ENCODE measurements around the gene DCAF11.
"Not testable (repeated sequence)": the region's sequence is repeated elsewhere in the genome, so short reads cannot be mapped to it uniquely, and the experiment has no call there.

DCAF11 gene

DNA sequence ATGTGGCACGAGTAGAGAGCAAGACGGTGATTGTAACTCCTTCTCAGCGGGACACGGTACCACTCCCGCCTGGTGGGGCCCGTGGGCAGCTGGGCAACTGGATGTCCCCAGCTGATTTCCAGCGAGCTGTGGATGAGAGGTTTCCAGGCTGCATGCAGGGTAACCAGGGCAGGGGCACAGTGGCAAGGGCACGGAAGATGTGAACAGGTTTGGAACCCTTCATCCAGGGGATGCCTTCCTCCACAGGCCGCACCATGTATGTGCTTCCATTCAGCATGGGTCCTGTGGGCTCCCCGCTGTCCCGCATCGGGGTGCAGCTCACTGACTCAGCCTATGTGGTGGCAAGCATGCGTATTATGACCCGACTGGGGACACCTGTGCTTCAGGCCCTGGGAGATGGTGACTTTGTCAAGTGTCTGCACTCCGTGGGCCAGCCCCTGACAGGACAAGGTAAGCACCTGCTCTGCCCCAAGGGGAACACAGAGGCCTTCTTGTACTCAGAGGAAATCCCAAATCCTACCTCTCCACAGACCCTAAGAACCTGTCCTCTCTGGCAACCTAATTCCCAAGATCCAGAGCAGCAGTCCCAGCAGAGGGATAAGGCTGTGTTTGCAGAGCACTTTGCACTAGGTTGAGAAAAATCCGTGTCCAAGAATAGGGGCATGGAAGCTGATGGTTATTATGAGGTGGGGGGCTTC is 16.2 kb upstream of the DCAF11 start:
- no peak for DNase-seq

DNA sequence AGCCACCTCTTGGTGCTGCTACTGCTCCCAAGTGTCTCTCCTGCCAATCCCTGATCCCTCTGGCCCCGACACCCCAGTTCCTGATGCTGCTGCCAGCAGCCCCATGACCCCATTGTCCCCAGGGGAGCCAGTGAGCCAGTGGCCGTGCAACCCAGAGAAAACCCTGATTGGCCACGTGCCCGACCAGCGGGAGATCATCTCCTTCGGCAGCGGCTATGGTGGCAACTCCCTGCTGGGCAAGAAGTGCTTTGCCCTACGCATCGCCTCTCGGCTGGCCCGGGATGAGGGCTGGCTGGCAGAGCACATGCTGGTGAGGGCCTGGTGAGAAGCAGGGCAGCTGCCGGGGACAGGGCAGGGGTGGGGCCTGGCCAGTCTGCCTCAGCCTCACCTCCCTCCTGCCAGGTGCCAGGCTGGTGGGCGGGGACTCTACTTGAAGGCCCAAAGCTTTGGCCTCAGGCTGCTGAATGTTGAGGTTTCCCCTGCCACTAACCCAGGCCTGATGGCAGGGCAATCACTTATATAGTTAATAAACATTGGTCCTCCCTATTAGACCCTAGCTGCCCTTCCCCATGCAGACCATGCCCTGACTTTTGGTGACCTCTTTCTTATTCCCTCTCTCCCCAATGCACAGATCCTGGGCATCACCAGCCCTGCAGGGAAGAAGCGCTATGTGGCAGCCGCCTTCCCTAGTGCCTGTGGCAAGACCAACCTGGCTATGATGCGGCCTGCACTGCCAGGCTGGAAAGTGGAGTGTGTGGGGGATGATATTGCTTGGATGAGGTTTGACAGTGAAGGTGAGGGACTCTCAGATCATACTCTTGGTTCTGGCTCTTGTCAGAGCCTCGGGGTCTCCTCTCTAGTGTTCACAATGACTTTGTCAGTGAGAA is 15.4 kb upstream of the DCAF11 start:
- DNase-seq: no peak

DNA sequence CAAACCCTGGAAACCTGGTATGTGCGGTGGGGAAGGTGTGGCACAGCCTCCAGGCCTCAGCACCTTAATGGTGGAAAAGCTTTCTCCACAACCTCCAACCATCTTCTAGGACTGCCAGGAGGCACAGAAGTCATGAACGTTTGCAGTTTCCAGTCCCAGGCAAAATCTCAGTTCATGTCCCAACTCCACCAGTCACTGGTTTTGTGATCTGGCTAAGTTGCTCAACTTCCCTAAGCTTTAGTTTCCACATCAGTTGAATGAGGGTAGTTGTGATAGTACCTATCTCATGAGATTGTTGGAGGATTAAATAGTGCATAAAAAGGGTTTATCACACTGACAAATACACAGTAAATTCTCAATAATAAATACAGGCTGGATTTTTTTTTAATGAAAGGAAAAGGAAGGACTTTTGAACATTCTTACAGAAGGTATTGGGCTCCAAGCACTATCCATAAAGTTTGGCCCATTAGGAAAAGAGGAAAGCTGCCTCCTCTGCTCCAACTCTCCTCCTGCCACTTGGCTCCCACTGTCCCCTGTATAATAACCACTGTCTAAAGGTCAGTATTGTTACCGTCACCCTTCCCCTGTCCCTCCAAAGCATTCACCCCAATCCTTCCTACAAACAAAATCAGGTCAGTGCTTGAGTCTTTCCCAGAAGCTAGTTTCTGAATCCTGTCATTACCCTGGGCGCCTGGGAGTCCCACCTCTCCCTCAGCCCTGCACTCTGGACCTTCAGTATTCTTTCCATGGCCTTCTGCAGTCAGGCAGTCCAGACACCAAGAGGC is 14.2 kb upstream of the DCAF11 start:
- DNase-seq: no peak

DNA sequence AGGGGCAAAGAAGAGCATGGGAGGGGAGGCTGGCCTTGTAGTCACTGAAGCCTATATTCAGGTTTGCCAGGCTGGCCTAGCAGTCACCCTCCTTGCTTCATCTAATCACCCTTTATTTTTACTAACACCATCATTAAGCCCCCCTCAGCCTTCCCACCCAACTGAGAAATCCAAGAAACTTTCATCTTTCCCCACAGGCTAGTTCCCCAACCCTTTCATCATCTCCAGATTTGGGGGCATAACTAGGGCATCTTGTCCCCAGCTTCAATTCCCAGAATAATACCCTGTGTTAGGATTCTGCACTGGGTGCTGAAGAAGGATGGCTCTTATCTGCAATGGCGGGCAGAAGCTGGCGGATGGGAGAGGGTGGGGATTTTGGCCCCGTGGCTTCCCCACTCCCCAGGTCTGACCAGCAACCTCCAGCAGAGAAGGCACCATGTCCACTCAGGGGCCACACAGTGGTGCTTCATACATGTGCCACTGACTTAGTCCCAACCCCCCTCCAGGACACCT is 13.5 kb upstream of the DCAF11 start:
- DNase-seq: no peak

DNA sequence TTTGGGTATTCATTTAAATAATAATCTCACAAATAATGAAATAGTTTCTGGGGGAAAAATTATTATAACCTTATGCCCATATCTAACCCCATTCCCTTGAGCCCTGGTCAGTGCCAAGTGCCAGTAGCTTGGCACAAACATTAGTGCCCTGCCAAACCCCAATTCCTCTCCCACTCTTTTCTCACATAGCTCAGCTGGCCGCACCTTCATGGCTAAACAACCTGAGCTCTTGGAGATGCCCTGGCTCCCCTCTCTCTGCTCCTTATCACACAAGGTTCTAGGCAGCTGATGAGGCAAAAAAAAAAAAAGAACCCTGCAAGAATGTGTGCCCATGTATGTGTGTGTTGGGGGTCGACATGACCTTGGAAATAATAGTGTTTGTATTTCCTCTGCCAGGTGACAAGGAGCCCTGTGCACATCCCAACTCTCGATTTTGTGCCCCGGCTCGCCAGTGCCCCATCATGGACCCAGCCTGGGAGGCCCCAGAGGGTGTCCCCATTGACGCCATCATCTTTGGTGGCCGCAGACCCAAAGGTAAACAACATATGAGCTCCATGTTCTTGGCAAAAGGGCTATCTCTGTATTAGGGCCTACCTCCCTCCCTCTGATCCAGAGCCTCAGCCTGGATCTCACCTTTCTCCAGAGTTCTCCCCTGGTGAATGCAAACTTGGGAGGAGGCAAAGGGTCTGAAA is 12.1 kb upstream of the DCAF11 start:
- DNase-seq: no peak

DNA sequence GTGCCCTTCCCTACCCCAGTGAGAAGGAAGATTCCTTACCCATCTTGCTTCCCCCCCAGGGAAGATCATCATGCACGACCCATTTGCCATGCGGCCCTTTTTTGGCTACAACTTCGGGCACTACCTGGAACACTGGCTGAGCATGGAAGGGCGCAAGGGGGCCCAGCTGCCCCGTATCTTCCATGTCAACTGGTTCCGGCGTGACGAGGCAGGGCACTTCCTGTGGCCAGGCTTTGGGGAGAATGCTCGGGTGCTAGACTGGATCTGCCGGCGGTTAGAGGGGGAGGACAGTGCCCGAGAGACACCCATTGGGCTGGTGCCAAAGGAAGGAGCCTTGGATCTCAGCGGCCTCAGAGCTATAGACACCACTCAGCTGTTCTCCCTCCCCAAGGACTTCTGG is 11.1 kb upstream of the DCAF11 start:
- no peak for DNase-seq

DNA sequence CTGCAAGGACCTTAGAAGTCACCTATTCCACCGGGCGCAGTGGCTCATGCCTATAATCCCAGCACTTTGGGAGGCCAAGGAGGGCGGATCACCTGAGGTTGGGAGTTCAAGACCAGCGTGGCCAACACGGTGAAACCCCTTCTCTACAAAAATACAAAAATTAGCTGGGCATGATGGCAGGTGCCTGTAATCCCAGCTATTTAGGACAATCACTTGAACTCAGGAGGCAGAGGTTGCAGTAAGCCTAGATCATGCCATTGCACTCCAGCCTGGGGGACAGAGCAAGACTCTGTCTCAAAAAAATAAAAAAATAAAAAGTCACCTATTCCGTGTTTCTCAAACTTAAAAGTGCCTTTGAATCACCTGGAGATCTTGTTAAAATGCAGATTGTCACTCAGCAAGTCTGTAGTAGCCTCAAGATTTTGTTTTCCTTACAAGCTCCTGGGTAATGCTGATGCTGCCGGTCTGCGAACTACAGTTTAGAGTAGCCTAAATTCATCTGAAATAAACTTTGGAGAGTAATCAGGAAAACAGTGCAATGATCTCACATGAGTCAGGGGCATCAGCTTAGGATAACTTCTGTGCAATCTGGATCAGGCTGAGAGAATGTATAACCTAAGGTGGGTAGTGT is 8.9 kb upstream of the DCAF11 start:
- not testable (repeated sequence) for DNase-seq

DNA sequence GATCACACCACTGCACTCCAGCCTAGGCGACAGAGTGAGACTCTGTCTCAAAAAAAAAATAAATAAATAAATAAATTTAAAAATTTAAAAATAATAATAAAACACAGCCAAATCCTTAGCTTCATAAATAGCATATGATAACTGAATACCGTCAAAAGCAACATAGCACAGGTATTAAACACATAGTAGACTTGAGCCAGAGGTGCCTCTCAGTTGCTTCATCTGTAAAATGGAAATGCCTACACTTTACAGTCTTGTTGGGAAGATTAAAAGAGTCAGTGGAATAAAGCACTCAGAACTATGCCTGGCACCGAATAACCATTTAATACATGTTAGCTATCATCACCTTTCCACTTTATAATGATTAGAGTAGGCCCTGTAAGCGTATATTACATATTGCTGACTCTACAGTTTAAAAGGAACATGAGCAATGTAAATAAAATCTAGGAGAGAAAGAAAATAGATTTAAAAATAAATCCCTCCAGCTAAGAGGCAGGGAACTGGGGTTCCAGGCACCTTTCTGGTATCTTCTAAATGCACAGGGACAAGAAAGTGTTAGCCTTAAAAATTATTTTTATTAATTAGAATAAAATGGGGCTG is 7.8 kb upstream of the DCAF11 start:
- DNase-seq: no peak

DNA sequence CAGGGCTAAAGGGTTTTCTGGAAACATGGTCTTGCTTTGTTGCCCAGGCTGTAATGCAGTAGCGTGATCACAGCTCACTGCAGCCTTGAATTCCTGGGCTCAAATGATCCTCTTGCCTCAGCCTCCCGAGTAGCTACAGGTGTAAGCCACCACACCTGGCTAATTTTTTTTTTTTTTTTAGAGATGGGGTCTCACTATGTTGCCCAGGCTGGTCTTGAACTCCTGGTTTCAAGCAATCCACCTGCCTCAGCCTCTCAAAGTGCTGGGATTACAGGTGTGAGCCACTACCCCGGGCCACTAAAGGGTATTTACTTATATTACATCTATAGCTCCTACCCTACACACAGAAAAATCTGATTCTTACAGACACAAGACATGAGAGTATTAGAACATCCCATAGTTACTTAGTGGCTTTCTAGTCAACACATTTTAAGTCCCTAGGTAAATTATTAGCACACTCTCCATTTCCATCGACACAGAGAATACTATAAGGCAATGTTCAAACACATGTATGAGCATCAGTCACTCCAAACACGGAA is 6.2 kb upstream of the DCAF11 start:
- DNase-seq: no peak

DNA sequence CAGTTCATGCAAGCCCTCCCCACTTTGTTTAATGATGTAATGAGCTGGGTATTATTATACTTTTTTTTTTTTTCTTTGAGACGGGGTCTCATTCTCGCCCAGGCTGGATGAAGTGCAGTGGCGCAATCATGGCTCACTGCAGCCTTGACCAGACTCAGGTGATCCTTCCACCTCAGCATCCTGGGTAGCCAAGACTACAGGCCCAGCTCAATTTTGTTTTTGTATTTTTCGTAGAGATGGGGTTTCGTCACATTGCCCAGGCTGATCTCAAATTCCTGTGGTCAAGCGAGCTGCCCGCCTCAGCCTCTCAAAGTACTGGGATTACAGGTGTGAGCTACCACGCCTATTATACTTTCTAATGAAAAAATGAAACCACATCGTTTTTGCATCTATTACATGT is 4.5 kb upstream of the DCAF11 start:
- no peak for DNase-seq

DNA sequence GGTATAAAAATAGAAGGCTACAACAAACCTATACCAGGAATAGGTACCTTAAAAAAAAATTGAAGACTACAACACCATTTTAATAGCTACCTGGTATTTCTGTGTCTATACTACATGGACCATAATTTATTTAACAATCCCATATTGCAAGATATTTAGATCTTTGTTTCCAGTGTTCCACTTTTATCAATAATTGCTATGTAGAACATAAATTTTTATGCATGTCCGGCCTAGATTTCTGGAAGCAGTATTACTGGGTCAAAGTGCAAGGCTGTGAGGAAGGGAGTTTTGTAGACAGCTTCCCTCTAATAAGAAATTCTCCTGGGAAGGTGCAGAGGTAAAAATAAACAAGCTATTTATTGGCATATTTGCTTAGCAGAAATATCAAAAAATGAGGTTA is 4.1 kb upstream of the DCAF11 start:
- DNase-seq: no peak

DNA sequence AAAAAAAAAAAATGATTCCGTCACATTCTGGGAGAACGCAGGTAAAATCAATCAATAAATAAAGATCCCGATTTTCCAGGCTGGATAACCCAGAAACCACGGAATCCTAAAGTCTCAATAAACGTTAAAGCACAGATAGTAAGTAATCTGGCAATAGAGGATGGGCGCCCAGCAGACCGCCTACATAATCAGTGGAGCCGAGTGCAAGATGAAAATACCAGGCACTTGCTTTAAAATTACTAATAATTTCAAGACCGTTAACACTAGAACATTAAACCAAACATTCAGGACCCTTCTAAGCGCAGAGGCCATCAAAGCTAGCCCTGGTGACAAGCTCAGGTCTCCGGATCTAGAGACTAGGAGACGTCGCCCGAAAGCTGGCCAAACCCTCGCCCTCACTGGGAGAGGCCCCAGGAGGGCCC is 1.2 kb upstream of the DCAF11 start:
- no peak for DNase-seq

DNA sequence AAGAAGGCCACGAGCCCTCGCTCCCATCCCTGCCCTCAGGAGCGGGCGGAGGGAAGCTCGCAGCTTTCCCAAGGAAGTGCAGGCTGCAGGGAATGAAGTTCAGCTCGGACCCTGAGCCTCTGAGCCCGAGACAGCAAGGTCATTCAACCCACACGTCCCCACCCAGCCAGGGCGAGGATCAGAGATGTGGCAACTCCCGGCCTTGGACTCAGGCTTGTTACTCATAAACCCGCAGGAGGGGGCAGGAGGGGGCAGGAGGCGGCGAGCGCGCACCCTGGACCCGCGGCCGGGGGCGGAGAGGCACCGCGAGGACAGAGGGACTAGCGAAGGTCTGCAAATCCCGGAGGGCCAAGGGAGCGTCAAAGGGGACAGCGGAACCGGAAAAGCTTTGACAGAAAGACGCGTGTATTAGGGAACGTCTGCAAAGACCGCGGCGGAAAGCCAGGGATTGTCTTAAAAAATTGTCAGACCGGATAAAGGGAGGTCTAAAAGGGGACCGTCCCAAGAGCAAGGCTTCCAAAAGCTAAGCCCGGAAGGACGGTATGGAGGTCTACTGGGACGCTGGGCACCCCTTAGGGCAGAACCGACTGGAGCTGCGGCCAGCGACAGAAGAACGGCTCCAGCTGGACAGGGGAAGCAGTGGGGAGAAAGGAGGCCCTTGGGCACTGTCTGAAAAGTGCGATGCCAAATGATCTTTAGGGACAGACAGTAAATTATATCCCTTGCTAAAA is 611 bp upstream of the DCAF11 start:
- DNase-seq: peak; percentile 84

DNA sequence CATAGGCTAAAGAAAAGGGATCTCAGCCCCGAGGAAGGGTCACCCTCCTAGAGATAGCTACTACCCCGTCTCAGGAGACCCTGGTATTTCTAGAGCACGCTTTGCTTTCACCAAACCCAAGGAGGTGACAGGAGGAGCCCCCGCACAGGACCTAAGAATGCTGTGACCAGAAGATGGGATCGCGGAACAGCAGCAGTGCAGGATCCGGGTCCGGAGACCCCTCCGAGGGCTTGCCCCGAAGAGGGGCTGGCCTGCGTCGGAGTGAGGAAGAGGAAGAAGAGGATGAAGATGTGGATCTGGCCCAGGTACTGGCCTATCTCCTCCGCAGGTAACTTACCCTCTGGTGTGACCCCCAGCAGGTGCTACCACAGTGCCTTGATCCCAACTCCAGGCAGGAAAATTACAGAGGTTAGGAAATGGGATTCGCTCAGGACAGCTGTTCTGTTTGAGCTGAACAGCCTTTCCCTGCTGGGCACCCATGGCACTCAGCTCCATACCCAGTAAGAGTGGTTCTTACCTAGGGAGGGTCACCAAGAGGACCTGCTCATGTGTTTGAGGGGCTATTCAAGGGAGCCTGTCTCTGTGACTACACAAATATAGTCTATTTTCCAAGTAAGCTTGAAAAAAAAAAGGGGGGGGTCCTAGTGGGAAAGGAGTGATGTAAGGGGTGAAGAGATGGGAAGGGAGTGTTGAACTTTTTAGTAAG is 998 bp downstream of the DCAF11 start:
- no peak for DNase-seq

DNA sequence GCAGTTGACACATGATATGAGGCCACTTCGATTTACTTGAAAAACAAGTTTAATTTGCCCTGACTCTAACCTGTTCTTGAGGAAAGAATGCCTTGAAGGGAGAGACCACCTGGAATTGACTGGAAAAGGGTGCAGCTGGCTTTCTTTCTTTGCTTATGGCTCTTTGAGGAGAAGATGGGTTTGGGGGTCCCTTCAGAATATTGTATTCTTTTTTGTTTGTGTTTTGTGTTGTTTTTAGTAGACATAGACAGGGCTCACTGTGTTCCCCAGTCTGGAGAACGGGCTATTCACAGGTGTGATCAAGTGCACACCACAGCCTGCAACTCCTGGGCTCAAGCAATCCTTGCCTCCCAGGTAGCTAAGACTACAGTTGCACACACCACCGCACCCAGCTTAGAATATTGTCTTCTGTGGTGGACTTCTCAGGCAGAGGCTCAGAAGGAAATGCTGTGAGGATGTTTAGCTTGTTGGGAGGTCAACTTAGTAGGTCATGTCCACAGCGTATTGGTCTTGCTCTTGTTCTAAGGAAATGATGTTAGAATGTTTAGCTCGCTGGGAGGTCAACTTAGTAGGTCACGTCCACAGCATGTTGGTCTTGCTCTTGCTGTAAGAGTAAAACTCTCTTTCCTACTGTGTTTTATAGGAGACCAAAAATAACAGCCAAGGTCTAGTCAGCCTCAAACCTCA is 1.7 kb downstream of the DCAF11 start:
- DNase-seq: no peak

DNA sequence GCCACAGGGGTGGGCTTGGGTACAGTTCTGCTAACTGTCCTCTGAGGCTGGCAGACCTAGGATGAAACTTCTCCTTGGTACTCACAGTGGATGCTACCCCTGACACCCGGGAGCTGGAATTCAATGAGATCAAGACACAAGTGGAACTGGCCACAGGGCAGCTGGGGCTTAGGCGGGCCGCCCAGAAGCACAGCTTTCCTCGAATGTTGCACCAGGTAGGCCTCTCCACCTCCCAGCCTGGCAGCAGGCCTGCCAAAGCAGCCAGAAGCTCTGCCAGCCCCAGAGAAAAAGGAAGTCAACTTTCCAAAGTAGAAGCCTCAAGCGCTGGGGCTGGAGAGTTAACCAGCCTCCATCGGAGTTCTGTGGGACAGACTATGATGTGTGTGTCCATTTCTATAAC is 2.6 kb downstream of the DCAF11 start:
- DNase-seq: no peak

DNA sequence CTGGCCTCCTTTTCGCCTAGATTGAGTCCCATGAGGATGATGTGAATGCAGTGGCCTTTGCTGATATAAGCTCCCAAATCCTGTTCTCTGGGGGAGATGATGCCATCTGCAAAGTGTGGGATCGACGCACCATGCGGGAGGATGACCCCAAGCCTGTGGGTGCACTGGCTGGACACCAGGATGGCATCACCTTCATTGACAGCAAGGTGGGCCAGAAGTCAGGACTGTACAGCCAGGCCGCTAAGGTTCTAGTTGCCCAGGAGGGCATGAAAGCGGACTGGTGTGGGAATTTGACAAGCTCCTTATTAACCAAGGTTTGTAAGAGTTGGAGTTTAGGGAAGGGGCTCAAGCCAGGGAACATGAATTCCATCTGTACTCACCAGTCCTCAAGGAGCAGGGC is 5.1 kb downstream of the DCAF11 start:
- no peak for DNase-seq

DNA sequence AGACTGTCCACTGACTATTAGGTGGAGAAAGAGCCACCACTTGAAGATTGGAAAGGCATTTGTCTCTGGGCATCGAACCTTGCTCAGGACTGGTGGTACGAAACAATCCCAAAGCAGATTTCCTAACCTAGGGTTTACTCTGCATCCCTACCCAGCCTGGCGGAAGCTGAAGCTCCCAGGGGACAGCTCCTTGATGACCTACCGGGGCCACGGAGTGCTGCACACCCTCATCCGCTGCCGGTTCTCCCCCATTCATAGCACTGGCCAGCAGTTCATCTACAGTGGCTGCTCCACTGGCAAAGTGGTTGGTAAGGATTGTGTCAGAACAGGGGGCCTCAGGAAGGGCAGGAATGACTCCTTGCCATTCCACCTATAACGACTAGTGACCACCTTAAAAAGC is 6.6 kb downstream of the DCAF11 start:
- DNase-seq: no peak

DNA sequence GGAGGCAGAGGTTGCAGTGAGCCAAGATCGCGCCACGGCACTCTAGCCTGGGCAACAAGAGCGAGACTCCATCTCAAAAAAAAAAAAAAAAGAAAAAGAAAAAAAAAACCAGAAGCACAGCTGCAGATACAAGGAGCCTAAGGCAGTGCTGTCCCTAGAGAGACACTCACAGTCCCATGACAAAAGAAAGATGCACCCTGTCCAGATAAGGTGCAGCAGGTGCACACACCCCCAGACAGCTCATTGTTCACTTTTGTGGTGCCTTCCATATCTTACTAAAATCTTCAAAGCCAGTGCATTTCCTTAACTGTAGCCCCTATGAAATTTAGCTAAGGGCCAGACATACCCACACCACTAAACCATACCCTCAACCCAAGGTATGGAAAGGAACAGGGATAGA is 7.8 kb downstream of the DCAF11 start:
- no peak for DNase-seq

DNA sequence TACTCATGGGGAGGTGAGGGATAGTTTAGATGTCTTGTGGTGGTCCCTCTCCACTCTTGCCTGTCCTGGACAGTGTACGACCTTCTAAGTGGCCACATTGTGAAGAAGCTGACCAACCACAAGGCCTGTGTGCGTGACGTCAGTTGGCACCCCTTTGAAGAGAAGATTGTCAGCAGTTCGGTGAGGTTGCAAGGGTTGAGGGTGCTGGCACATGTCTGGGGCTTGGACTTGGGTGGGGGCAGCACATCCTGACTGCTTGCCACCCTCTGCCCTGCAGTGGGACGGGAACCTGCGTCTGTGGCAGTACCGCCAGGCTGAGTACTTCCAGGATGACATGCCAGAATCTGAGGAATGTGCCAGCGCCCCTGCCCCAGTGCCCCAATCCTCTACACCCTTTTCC is 8.3 kb downstream of the DCAF11 start:
- no peak for DNase-seq

All from CD4-positive, alpha-beta T cell treated with Interleukin-12 subunit alpha and Interleukin-12 subunit beta, for 1 hour (primary cell).